ENCODE results near the gene PAMR1. TPM values are rescaled to one million over a fixed set of nuclear protein-coding genes. Genes with fewer than 3 reads are reported as not detected.

PAMR1 gene
- total and polyA plus RNA-seq, 2 donors (not counting 3 experiments of a cell fraction or from before 2014, with no cell fraction given) = not detected

DNA sequence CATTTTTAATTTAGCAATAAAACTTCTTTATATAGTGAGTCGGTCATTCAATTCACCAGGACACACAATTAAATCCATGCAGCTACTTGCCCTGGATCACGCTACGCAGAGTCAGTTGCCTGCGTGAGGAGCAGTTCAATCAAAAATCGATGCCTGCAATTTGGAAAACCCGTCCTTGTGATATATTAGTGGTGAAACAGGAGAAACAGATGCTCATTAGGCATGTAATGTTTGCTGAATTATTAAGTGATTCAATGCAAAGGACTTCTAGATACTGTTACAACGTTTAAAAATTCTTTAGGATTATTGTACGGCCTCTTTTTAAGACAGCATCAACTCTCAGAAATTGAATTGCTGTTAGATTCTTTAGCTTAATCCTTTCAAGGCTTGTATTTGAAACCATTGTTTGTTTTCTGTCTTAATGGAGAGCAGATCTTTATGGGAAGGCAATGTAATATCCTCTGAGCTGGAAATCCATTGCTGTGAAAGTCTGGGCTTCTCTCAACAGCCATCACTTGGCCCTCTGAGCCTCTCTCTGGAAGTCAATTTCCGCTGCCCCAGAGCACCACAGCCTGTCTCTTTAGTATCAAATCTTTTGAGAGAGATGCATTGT lies 20.1 kb upstream of the PAMR1 start:
- Histone ChIP-seq H3K9ac (replicated peaks; ENCODE audit: extremely low read depth, insufficient read depth, low read length) (no peak overlapping the region), H3K9me1 (replicated peaks; ENCODE audit: control insufficient read depth, extremely low read depth, insufficient read depth, low read length) (no peaks in the 10 kb centered on the region), H3K4me3 (replicated peaks in 1 of 3; ENCODE audit: insufficient read depth in 1 of 3, low read depth in 1 of 3, low read length in 3 of 3) (no peak overlapping the region), H2AFZ (ENCODE audit: low read depth, low read length) (no peak overlapping the region), H3K36me3 (ENCODE audit: control insufficient read depth in 2 of 2, extremely low read depth in 1 of 2, insufficient read depth in 2 of 2, low read length in 2 of 2) (no peaks in the 10 kb centered on the region), H3K4me1 (ENCODE audit: control insufficient read depth, extremely low read depth, insufficient read depth, low read length) (no peaks in the 10 kb centered on the region), H3K9me3 (replicated peaks; ENCODE audit: control insufficient read depth, insufficient read depth, low read length) (no peaks in the 10 kb centered on the region), H3K27me3 (ENCODE audit: control insufficient read depth in 2 of 2, insufficient read depth in 2 of 2, low read length in 2 of 2) (no peaks in the 10 kb centered on the region), H3K4me2 (ENCODE audit: insufficient read depth, low read length) (no peak overlapping the region), H3K79me2 (ENCODE audit: control insufficient read depth, insufficient read depth, low read length) (no peaks in the 10 kb centered on the region), H3K27ac (ENCODE audit: insufficient read depth, low read depth, low read length) (no peak overlapping the region), H4K20me1 (replicated peaks; ENCODE audit: control insufficient read depth, extremely low read depth, insufficient read depth, low read length) (no peaks in the 10 kb centered on the region)
- FAIRE-seq = no peak
- DNase-seq (ENCODE audit: low read depth, low spot score) = no peak
- CTCF ChIA-PET = no interaction called here
- POLR2A ChIA-PET = no interaction called here
- dilution Hi-C loops (cut with MboI; ENCODE audit: extremely low pct_ligation_motif_present, low sequenced_read_pairs) = no loop called here
- no TSS peak for BruUV-seq (replicated peaks)
- TF ChIP-seq GATA2 (IDR thresholded peaks at IDR 0.05; ENCODE audit: insufficient read depth, insufficient read length, low read depth, low read length) (no peak), FOS (IDR thresholded peaks at IDR 0.05; ENCODE audit: borderline replicate concordance, insufficient read depth, low read length) (no peak), JUN (IDR thresholded peaks at IDR 0.05; ENCODE audit: borderline replicate concordance, insufficient read depth, insufficient read length, low read depth) (no peak), POLR2A (IDR thresholded peaks at IDR 0.05; ENCODE audit: low read depth, low read length) (no peak), MYC (IDR thresholded peaks at IDR 0.05; ENCODE audit: low read depth, low read length) (no peak), EZH2 (IDR thresholded peaks at IDR 0.05; ENCODE audit: borderline replicate concordance, low read depth, low read length, severe bottlenecking) (no peak), POLR2AphosphoS5 (IDR thresholded peaks at IDR 0.05; ENCODE audit: insufficient read depth, low read depth, low read length) (no peak)
- TF ChIP-seq, protein P1, sequence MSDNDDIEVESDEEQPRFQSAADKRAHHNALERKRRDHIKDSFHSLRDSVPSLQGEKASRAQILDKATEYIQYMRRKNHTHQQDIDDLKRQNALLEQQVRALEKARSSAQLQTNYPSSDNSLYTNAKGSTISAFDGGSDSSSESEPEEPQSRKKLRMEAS (IDR thresholded peaks at IDR 0.05; ENCODE audit: insufficient read depth, insufficient read length) = no peak
- TF ChIP-seq, protein P2, sequence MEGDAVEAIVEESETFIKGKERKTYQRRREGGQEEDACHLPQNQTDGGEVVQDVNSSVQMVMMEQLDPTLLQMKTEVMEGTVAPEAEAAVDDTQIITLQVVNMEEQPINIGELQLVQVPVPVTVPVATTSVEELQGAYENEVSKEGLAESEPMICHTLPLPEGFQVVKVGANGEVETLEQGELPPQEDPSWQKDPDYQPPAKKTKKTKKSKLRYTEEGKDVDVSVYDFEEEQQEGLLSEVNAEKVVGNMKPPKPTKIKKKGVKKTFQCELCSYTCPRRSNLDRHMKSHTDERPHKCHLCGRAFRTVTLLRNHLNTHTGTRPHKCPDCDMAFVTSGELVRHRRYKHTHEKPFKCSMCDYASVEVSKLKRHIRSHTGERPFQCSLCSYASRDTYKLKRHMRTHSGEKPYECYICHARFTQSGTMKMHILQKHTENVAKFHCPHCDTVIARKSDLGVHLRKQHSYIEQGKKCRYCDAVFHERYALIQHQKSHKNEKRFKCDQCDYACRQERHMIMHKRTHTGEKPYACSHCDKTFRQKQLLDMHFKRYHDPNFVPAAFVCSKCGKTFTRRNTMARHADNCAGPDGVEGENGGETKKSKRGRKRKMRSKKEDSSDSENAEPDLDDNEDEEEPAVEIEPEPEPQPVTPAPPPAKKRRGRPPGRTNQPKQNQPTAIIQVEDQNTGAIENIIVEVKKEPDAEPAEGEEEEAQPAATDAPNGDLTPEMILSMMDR (IDR thresholded peaks at IDR 0.05; ENCODE audit: extremely low read depth in 1 of 2, insufficient read depth in 1 of 2, low read depth in 1 of 2, low read length in 2 of 2) = no peak
- intact Hi-C loops (cut with micrococcal nuclease) = no loop called here
